CD14-positive monocyte (primary cell): ENCODE results near the gene FOXD3. TPM values are rescaled to one million over a fixed set of nuclear protein-coding genes. Genes with fewer than 3 reads are reported as not detected.

ENCODE experiments used
- DNase-seq, 3 donors: peaks; one replicate each; pipeline ENCODE4 v3.0.0-alpha.2; 2011 to 2022
- H2AFZ ChIP-seq: 2 replicates; pipeline ENCODE4 v1.6.0; 2012; ENCODE audit warnings: mild to moderate bottlenecking, low read depth, low read length, inconsistent platforms; ENCODE audit not compliant: insufficient read depth, poor library complexity, severe bottlenecking
- H3K27ac ChIP-seq, 2 donors: 1 replicate in 1 of 2; 2 replicates in 1 of 2; pipeline ENCODE4 v1.5.1; 2012 to 2013; ENCODE audit warnings: low read length in 2 of 2, control low read depth in 1 of 2, inconsistent platforms in 1 of 2, low read depth in 1 of 2, mild to moderate bottlenecking in 1 of 2
- H3K27me3 ChIP-seq, 2 donors: one replicate each; pipeline versions ENCODE4 v1.6.0 to v1.6.1; 2011 to 2013; ENCODE audit warnings: low read length in 2 of 2; ENCODE audit not compliant: control insufficient read depth in 2 of 2, insufficient read depth in 2 of 2
- H3K36me3 ChIP-seq, 2 donors: replicated peaks in 1 of 2; 1 replicate in 1 of 2; 2 replicates in 1 of 2; pipeline versions ENCODE4 v1.5.1 to v1.6.1; 2012 to 2013; ENCODE audit warnings: low read length in 2 of 2, control low read depth in 1 of 2, inconsistent platforms in 1 of 2, mild to moderate bottlenecking in 1 of 2; ENCODE audit not compliant: insufficient read depth in 2 of 2, control insufficient read depth in 1 of 2
- H3K4me1 ChIP-seq, 2 donors: 1 replicate in 1 of 2; 2 replicates in 1 of 2; pipeline versions ENCODE4 v1.5.1 to v1.6.1; 2012 to 2013; ENCODE audit warnings: low read length in 2 of 2, control low read depth in 1 of 2, inconsistent platforms in 1 of 2, mild to moderate bottlenecking in 1 of 2, moderate library complexity in 1 of 2; ENCODE audit not compliant: insufficient read depth in 2 of 2, control insufficient read depth in 1 of 2
- H3K4me2 ChIP-seq: replicated peaks from 2 replicates; pipeline ENCODE3; 2012; ENCODE audit warnings: low read length, moderate library complexity, mild to moderate bottlenecking; ENCODE audit not compliant: poor library complexity, severe bottlenecking; ENCODE audit errors: extremely low read depth
- H3K4me3 ChIP-seq, 3 experiments: fragments of 200-600 bp in 1 of 3; sonication (generic) in 1 of 3; replicated peaks in 1 of 3; 1 replicate in 2 of 3; 2 replicates in 1 of 3; pipeline ENCODE4 v1.5.1; 2011 to 2013; ENCODE audit warnings: low read length in 3 of 3, mild to moderate bottlenecking in 3 of 3, control low read depth in 2 of 3, low read depth in 2 of 3, inconsistent platforms in 1 of 3, moderate library complexity in 1 of 3
- H3K79me2 ChIP-seq: 2 replicates; pipeline ENCODE4 v1.6.0; 2012; ENCODE audit warnings: mild to moderate bottlenecking, control low read depth, inconsistent platforms, low read length, moderate library complexity; ENCODE audit not compliant: insufficient read depth
- H3K9ac ChIP-seq: 2 replicates; pipeline ENCODE4 v1.6.0; 2017; ENCODE audit warnings: low read length, mild to moderate bottlenecking; ENCODE audit not compliant: insufficient read depth, poor library complexity, severe bottlenecking
- H3K9me3 ChIP-seq, 2 donors: replicated peaks in 1 of 2; 1 replicate in 1 of 2; 2 replicates in 1 of 2; pipeline versions ENCODE4 v1.5.1 to v1.6.1; 2012 to 2013; ENCODE audit warnings: low read length in 2 of 2, control low read depth in 1 of 2; ENCODE audit not compliant: control insufficient read depth in 1 of 2, insufficient read depth in 1 of 2
- H4K20me1 ChIP-seq: 2 replicates; pipeline ENCODE4 v1.6.0; 2012; ENCODE audit warnings: mild to moderate bottlenecking, low read length, control low read depth, moderate library complexity; ENCODE audit not compliant: insufficient read depth
- H3K27ac Mint-ChIP-seq, 7 donors: one replicate each; pipeline ENCODE4 v1.8.0; 2020; ENCODE audit warnings: mild to moderate bottlenecking in 7 of 7, mixed read lengths in 7 of 7, moderate library complexity in 6 of 7, inconsistent platforms in 2 of 7
- H3K27me3 Mint-ChIP-seq, 3 donors: one replicate each; pipeline ENCODE4 v1.8.0; 2021 to 2022; ENCODE audit warnings: low read depth in 3 of 3, mild to moderate bottlenecking in 3 of 3, mixed read lengths in 3 of 3, moderate library complexity in 3 of 3, inconsistent platforms in 1 of 3
- H3K36me3 Mint-ChIP-seq, 2 donors: one replicate each; pipeline ENCODE4 v1.8.0; 2020; ENCODE audit warnings: mixed read lengths in 2 of 2, inconsistent platforms in 1 of 2, mild to moderate bottlenecking in 1 of 2
- H3K4me1 Mint-ChIP-seq: one replicate; pipeline ENCODE4 v1.8.0; 2020; ENCODE audit warnings: mild to moderate bottlenecking, mixed read lengths
- H3K4me3 Mint-ChIP-seq, 2 donors: one replicate each; pipeline ENCODE4 v1.8.0; 2020; ENCODE audit warnings: mild to moderate bottlenecking in 2 of 2, mixed read lengths in 2 of 2, moderate library complexity in 1 of 2
- H3K9me3 Mint-ChIP-seq, 7 donors: one replicate each; pipeline ENCODE4 v1.8.0; 2020 to 2022; ENCODE audit warnings: mixed read lengths in 7 of 7, mild to moderate bottlenecking in 6 of 7, moderate library complexity in 6 of 7, inconsistent platforms in 2 of 7
- CTCF ChIP-seq: fragments of 200-600 bp; IDR thresholded peaks from one replicate; pipeline ENCODE4 v1.8.0; 2022; ENCODE audit warnings: antibody characterized with exemption, mild to moderate bottlenecking
- WGBS: methylation state at CpG from one replicate; pipeline ENCODE4 v1.1.5; 2013; ENCODE audit warnings: missing lambda C conversion rate; ENCODE audit not compliant: insufficient coverage; 5-methylcytosine and 5-hydroxymethylcytosine counted together
- intact Hi-C, 2 donors: fragments of 100-400 bp; cut with micrococcal nuclease; formaldehyde crosslinking; loops; one replicate each; pipeline versions ENCODE4 v1.15.0 to v1.15.1; 2023
- polyA plus RNA-seq, 3 donors: library from polyadenylated mRNA; depleted of rRNA in 1 of 3; unstranded in 2 of 3; stranded (reverse) in 1 of 3; fragments of 300-500 nt in 2 of 3; fragments of >200 nt in 1 of 3; fragmentation: Illumina TruSeq in 2 of 3; gene quantifications; 1 replicate in 2 of 3; 2 replicates in 1 of 3; pipeline ENCODE4 v1.2.3, GENCODE V29; 2012 to 2021

The FOXD3 gene
- polyA plus RNA-seq, 3 donors = not detected

DNA sequence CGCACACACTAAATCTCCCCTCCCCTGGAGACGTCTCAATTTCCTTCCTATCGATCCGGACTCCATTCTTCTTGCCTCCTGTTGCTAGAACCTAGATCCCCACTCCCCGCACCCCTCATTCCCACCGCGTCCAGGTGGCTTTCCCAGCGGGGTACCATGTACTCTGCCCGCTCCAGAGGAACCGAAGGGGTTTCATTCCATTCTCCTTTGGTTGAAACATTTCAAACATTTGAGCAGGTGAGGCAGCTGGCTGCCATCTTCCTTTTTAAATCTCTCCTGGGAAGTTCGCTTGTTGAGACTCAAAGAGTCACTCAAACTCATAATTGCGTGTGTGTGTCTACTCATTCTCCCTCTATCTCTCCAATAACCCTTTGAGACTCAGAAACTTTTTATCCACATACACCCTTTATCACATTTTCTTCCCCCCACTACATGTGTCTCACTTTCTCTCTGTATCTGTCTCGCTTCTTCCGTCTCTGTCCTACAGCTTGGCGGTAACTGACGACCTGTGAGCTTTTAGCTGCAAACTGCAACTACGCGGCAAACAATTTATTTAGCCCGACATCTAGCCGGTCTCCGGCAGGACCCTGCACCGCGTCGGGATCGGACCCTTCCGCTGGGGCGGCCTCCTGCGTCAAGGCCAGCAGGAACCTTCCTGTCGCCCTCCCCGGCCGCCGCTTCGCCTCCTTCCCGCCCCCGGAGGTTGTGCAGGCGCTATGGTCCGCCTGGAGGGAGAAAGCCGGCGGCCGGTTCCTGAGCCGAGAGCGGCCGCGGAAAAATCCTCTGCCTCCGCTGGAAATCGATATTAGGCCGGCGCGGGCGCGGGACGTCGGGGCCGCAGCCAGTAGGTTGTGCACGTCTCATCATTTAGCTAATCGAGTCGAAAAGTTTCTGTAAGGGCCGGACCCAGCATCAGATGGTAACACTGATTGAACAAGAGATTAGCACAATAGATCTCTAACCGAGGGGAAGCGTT is 3.0 kb upstream of the FOXD3 start:
- Histone ChIP-seq H3K4me1 (peaks cover 60 to 73% of the 10 kb centered on the region in 2 donors), H2AFZ (peak overlapping the region; percentile 31), H4K20me1 (no peaks in the 10 kb centered on the region), H3K36me3 (no peaks in the 10 kb centered on the region), H3K27ac (no peak overlapping the region), H3K9me3 (peaks cover 27 to 52% of the 10 kb centered on the region in 2 donors), H3K9ac (no peak overlapping the region), H3K4me2 (peak overlapping the region; percentile 54), H3K27me3 (peaks cover 84 to 91% of the 10 kb centered on the region in 2 donors), H3K79me2 (no peaks in the 10 kb centered on the region), H3K4me3 (peak overlapping the region in 1 of 3 experiments; percentile 51)
- no peak for TF ChIP-seq CTCF
- peaks cover 57% of the 10 kb centered on the region for H3K4me1 Mint-ChIP-seq
- H3K36me3 Mint-ChIP-seq = peaks cover 22 to 44% of the 10 kb centered on the region in 2 donors
- no peak overlapping the region for H3K27ac Mint-ChIP-seq
- H3K9me3 Mint-ChIP-seq = peaks cover 12 to 65% (median 44%) of the 10 kb centered on the region in 7 donors
- intact Hi-C loops = loop anchor here (5.0 to 10.0 kb wide), 3 partner anchors 48 to 215 kb away; partner anchors contain the start of gene ALG6 (in 1 of the 2)
- peak overlapping the region; percentile 9 to 95 for H3K4me3 Mint-ChIP-seq
- WGBS = 7% methylated on average over 58 of the region's 60 CpGs
- DNase-seq = peak in 1 of 3 donors; percentile 5
- H3K27me3 Mint-ChIP-seq = peaks cover 81 to 98% (median 85%) of the 10 kb centered on the region in 3 donors

GRCh38 chr1:63320022-63320721 is 2.2 kb upstream of the FOXD3 start:
- H3K79me2 ChIP-seq = no peaks in the 10 kb centered on the region
- no peaks in the 10 kb centered on the region for H4K20me1 ChIP-seq
- no peak overlapping the region for H3K27ac ChIP-seq
- H3K36me3 ChIP-seq = no peaks in the 10 kb centered on the region
- Mint-ChIP-seq H3K36me3 (peaks cover 22 to 46% of the 10 kb centered on the region in 2 donors), H3K4me1 (peaks cover 60% of the 10 kb centered on the region), H3K27me3 (peaks cover 81 to 98% (median 85%) of the 10 kb centered on the region in 3 donors), H3K4me3 (peak overlapping the region; percentile 52 to 95), H3K9me3 (peaks cover 12 to 69% (median 49%) of the 10 kb centered on the region in 7 donors), H3K27ac (no peak overlapping the region)
- peak; percentile 47 to 64 (median 57) for DNase-seq
- H2AFZ ChIP-seq = peak overlapping the region; percentile 31
- H3K9ac ChIP-seq = no peak overlapping the region
- no peak for TF ChIP-seq CTCF
- peaks cover 84 to 91% of the 10 kb centered on the region in 2 donors for H3K27me3 ChIP-seq
- intact Hi-C loops = no loop called here
- peaks cover 29 to 55% of the 10 kb centered on the region in 2 donors for H3K9me3 ChIP-seq
- peaks cover 63 to 77% of the 10 kb centered on the region in 2 donors for H3K4me1 ChIP-seq
- H3K4me3 ChIP-seq = peak overlapping the region in 1 of 3 experiments; percentile 51
- H3K4me2 ChIP-seq = peak overlapping the region; percentile 54
- WGBS = 6% methylated on average over 32 of the region's 47 CpGs
